ENCODE measurements around the gene TGM6.
A peak's percentile ranks its signal among the peaks of the same experiment; 100 is the strongest.
"Not testable (repeated sequence)": the region's sequence is repeated elsewhere in the genome, so short reads cannot be mapped to it uniquely, and the experiment has no call there.

The TGM6 gene

DNA sequence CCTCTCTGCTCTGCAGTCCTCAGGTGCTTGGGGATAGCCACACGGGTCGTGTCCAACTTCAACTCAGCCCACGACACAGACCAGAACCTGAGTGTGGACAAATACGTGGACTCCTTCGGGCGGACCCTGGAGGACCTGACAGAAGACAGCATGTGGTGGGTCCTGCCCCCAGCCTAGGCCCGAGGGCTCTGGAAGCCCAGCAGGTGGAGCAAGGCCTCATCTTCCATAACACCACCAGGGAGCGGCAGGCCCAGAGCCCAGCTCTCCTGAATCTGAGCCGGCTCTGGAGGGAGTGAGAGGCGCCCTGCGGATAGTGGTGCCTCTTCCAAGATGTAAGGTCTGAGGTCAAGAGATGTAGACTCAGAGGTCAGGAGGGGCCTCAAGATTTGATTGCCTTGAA is 19.6 kb downstream of the TGM6 start:
- no peak for DNase-seq

DNA sequence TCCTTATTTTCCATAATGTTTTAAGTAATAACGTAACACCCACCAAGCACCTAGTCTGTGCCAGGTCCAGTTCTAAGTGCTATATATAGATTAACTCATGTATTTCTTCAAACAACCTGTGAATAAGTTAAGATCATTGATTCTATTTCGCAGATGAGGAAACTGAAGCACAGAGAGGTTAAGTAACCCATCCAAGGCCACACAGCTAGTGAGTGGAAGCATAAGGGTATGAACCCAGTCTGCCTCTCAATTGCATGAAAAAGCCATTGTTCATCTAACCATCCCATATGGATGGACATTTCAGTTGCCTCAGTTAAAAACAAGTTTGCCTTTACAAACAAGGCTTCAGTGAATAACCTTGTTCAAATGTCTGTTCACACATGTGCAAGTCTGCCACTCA is 20.8 kb downstream of the TGM6 start:
- no peak for DNase-seq

DNA sequence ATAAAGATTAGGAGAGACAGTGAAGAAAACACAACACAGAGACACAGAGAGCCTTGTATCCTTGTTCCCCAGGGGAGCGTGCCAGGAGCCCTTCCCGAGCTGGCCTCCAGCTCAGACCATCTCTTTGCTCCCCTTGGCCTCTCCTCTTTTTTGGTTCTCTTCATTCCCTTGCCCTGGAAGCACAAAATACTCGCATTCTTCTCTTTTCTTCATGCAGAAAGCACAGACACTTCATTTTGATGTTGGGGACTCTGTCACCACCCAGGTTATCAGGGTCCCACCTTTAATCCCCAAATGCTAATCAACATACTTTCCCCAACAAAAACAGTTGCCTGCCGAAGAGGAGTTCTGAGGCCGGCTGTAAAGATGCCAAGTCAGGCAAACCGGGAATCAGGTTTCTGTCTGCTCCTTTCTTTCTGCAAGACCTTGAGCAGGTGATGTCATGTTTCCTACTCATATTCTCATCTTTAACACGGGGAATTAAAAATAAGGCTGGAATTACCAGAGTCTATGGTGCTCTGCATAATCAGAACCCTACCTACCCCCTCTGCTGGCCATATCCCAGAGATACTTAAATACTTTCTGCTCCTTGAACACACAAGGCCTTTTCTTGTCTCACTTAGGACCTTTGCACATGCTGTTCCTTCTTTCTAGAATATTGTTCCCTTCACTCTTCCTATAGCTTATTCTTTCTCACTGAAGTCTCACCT is 21.7 kb downstream of the TGM6 start:
- DNase-seq: no peak

DNA sequence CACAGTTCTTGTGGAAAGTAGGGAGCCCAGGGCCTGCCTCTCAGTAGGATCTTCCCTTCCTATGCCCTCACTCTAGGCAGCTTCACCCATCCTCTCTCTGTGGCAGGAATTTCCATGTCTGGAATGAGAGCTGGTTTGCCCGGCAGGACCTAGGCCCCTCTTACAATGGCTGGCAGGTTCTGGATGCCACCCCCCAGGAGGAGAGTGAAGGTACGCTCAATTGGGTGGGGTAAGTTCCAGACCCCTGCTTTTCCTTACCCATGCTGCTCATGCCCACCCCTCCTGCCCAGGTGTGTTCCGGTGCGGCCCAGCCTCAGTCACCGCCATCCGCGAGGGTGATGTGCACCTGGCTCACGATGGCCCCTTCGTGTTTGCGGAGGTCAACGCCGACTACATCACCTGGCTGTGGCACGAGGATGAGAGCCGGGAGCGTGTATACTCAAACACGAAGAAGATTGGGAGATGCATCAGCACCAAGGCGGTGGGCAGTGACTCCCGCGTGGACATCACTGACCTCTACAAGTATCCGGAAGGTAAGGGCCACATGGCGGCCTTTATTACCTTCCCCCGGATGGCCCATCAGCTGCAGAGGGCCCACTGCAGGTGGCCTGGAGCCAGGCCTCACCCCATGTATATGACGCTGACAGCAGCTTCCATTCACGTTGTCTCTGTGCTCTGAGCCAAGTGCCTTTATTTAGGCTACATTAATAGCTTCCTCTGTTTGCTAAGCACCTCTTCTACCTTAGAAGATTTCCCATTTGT is 22.8 kb downstream of the TGM6 start:
- no peak for DNase-seq

DNA sequence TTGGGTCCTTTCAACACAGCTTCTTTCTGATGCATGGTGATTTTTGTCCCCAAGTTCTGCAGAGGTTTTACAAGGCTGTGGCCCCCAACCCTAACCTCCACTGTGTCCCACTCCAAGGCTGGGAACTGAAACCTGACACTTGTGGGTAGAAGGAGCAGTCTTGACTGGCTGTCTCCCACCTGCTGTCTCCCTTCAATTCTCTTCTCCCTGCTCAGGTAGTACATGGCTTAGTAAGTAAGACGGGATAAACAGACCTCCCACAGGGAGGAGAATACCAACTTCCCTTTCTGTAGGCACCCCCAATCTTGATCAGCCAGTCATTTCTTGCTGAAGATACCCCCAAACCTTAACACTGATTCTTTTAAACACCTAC is 25.0 kb downstream of the TGM6 start:
- DNase-seq: no peak

DNA sequence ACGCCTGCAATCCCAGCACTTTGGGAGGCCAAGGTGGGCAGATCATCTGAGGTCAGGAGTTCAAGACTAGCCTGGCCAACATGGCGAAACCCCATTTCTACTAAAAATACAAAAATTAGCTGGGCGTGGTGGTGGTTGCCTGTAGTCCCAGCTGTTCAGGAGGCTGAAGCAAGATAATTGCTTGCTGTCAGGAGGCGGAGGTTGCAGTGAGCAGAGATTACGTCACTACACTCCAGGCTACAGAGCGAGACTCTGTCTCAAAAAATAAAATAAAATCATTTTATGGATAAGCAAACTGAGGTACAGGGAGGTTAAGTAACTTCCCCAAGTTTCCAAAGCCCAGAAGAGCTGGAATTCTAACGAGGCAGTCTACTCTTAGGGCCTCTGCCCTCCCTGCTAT is 26.7 kb downstream of the TGM6 start:
- not testable (repeated sequence) for DNase-seq

DNA sequence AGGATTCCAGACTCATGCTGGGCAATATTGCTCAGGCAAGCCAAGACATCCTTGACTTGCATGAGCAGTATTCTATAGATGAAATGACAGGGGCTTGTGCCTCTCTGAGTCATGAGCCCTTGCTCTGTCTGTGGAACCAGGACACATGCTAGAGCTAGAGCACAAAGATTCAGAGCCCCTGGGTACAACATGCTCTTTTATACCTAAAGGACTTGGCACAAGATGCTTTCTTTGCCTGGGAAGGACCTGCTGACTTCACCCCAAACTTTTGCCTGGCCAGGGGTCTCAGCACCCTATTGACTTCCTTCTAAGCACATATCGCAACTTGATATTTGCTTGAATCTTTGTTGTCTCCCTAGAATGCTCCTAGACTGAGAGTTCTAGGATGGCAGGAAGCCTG is 27.4 kb downstream of the TGM6 start:
- DNase-seq: no peak

DNA sequence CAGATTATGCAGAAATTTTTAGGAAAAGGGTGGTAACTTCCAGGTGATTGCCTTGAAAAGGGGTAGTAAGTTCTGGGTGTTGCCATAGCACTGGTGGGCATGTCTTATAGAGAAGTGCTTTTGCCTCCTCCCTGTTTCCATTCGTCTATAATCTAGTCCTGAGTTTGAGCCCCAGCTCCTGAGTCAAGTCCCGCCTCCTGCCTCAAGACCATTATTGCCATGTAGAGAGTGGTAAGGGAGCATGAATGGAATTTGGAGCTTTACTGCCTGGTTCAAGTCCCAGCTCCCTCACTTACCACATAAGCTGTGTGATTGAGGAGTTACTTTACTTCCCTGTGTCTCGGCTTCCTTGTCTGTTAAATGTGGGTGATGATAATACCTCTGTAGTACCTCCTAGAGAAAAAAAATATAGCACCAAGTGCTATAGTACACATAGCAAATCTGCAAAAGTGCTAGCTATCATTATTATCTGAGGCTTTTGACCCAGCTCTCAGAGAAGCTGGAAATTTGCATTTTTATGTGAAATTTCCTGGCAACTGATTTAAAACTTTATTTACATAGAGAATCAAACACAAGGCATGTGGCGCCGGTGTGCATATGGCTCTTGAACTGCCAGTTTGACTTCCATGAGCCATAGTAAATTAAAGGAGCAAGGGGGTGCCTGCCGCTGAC is 36.0 kb downstream of the TGM6 start:
- no peak for DNase-seq

DNA sequence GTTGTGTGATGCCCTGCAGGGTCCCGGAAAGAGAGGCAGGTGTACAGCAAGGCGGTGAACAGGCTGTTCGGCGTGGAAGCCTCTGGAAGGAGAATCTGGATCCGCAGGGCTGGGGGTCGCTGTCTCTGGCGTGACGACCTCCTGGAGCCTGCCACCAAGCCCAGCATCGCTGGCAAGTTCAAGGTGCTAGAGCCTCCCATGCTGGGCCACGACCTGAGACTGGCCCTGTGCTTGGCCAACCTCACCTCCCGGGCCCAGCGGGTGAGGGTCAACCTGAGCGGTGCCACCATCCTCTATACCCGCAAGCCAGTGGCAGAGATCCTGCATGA is 36.5 kb downstream of the TGM6 start:
- no peak for DNase-seq

DNA sequence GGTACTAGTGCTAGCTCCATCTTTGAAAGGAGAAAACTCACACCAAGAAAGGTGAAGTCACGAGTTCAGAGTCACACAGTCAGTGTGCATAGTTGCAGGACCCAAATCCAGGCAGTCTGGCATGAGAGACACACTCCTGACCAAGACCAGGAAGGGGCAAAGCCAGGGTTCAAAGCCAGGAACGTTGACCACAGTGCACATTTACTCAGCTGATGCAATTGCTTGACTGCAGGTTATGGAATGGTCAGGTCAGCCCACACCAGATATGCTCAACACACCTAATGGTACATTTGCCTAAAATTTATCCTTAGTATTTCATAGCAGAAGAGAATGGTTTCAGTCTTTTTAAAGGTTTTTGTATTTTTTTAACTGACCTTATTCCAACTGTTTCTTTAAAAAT is 37.7 kb downstream of the TGM6 start:
- DNase-seq: no peak

DNA sequence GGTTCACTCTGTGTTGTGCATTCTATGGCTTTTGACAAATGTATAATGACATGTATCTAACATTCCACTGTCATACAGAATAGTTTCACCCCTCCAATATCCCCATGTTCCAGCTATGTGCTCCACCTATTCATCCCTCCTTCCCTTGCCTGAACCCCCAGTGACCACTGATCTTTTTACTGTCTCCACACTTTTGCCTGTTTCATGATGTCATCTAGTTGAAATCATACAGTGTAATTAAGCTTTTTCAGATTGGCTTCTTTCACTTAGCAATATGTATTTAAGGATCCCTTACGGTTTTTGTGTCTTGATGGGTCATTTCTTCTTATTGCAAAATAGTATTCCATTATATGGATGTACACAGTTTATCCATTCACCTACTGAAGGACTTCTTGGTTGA is 39.8 kb downstream of the TGM6 start:
- no peak for DNase-seq

DNA sequence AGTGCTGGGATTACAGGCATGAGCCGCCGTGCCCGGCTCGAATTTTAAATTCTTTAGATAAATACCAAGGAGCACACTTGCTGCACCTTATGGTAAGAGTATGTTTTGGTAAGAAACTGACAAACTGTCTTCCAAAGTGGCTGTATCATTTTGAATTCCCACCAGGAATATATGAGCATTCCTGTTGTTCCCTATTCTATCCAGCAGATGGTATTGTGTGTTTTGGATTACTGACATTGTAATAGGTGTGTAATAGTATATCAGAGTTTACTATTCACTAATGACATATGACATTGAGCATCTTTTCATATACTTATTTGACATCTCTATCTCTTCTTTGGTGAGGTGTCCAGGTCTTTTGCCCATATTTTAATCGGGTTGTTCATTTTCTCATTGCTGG is 40.5 kb downstream of the TGM6 start:
- no peak for DNase-seq

DNA sequence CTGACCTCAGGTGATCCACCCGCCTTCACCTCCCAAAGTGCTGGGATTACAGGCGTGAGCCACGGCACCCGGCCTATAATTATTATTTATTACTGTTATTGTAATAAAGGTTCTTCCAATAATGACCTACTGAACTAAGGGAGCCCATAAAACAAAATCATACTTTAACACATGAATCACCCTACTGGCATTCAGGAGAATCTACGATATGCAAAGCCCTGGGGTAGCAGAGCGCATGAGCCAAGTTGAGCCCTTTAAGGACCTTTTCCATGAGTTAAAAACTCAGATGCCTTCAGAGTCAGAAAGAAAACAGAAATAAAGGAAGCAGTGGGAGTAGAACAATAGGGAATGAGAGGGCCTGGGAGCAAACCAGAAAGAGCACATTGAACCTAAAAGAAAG is 48.4 kb downstream of the TGM6 start:
- DNase-seq: no peak

DNA sequence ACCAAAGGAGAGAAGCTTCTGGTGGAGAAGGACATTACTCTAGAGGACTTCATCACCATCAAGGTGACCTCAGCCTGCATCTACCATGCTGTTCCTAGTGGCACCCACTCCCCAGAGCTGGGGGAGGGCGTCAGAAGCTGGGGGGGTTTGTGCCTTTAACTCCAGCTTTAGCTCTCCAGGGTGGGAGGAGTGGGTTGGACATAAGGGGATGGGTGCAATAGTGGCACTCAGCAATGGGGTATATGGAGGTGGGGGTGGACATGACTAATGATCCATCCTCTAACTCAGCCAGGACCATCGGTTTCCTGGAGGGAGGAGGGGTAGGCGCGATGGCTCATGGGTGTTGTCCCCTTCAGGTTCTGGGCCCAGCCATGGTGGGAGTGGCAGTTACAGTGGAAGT is 49.8 kb downstream of the TGM6 start:
- DNase-seq: no peak

DNA sequence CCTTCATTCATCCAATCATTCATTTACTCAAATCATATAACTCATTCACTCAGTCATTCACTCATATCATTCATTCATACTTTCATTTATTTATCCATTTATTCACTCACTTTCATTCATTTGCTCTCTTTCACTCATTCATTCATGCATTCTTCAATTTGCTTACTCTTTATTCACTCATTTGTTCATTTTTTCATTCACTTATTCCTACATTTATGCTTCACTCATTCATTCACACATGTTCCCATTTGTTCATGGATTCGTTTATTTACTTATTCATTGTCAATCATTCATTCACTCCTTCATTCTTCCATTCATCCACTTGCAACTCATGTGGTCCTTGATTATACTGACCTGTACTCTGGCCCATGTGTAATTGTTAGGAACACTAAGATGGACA is 50.5 kb downstream of the TGM6 start:
- no peak for DNase-seq

DNA sequence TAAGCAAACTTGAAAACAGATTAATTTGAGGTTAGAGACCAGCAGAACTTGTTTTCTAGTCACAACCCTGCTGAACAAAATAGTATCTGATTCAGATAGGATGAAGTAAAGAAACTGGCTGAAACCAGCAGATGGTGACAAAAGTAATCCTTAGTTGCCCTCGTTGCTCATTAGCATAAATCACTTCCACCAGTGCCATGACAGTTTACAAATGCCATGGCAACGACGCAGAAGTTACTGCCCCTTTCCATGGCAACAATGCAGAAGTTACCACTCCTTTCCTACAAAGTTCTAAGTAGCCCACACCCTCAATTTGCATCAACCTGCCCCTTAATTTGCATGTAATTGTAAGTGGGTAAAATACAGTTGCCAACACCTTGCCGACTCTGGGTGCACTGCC is 66.1 kb downstream of the TGM6 start:
- DNase-seq: no peak

DNA sequence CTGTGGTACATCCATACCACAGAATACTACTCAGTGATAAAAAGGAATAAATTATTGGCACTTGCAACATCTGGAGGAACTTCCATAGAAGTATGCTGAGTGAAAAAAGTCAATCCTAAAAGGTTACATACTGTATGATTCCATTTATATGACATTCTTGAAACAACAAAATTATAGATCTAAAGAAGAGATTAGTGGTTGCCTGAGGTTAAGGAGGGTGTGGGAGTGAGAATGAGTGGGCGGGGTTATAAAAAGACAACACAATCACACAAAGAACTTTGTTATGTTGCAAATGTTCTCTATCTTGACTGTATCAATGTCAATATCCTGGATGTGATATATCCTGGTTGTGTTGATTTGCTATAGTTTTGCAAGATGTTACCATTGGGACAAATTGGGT is 68.7 kb downstream of the TGM6 start:
- DNase-seq: no peak

DNA sequence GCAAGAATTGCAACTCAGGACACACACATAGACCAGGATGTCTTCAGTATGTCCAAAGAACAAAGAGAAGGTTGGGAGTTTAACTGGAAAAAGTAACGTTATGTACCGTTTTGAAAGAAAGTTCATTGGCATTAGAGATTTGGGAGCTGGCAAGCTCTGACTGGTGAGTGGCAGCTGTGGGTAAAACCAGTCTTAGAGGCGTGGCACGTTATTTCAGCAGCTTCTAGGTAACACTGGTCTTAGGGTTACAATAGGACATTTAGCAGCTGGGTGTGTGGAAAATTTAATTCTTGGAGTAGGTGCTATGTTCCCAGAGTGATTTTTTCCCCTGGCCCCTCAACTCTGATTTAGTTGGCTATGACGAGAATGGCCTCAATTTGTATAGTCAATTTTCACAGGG is 70.7 kb downstream of the TGM6 start:
- DNase-seq: no peak

DNA sequence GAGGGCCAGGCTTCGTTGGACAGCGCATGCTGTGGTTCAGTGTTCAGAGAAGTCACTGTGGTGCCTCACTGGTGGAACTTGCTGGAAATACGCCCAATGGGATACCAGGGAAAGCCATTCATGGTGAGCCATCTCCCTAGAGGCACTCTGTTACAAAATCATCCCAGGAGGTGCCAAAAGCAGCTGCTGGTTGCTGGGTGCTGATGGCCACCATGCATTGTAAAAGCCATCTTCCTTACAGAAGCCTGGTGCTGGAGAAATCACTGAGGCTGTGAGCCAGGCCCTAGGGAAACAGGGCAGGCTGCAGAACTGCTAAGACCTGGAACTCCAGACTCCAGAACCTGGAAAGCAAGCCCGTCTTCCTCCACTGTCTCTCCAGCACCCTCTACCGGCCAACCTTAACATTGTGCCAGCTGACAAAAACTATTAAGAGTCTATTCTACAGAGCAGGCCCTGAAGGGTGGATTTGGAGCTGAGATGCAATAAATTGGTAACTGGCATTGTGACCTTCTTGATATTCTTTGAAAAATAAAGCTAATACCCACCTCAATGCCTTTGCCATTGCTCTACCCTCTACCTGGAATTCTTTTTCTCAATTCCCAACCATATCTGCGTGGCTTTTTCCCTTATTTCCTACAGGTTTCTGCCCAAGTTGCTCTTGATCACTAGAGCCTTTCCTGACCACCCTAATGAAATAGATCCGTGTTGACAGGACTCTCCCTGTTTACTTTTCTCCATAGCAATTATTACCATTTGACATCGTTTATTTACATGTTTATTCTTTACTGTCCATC is 71.4 kb downstream of the TGM6 start:
- peak in 3 of 4 experiments; percentile 17 to 52 (median 51) for DNase-seq

DNA sequence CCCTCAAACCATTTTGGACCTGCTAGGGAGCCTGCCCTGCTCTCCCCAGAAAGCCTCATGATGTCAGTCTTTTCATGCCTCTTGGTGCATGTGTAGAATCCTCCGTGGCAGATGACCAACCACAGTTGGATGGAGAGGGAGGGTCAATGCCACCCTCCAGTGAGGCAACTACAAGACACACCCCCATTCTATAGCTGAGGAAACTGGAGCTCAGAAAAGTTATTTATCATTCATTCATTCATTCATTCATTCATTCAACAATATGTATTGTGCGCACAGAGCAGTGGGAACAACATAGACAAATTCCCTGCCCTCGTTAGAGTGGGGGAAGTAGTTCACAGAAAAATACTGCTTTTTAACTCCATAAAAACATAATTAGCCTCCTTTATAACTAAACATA is 73.1 kb downstream of the TGM6 start:
- DNase-seq: no peak

DNA sequence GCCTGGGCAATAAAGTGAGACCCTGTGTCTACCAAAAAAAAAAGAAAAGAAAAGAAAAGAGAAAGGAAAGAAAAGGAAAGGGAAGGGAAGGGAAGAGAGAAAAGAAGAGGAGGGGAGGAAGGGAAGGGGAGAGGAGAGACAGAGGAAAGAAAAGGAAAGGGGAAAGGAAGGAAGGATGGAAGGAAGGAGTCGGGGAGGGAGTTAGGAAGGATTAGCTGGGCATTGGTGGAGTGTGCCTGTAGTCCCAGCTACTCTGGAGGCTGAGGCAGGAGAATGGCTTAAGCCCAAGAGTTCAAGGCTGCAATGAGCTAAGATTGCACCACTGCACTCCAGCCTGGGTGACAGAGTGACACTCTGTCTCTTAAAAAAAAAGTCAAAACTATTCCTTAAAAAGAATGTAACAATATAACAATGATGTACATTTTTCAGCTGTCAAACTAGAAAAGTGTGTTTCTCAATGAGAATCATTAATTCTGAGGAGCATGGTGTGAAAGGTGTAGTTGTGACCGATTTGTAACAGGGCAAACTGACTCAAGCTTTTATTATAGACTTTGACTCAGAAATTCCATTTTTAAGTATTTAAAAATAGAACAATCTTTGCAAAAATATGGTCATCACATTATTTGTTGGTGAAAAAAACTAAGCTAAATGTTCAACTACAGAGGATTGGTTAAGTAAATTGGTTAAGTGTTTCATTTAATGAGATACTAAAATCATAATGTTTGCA is 75.2 kb downstream of the TGM6 start:
- no peak for DNase-seq

DNA sequence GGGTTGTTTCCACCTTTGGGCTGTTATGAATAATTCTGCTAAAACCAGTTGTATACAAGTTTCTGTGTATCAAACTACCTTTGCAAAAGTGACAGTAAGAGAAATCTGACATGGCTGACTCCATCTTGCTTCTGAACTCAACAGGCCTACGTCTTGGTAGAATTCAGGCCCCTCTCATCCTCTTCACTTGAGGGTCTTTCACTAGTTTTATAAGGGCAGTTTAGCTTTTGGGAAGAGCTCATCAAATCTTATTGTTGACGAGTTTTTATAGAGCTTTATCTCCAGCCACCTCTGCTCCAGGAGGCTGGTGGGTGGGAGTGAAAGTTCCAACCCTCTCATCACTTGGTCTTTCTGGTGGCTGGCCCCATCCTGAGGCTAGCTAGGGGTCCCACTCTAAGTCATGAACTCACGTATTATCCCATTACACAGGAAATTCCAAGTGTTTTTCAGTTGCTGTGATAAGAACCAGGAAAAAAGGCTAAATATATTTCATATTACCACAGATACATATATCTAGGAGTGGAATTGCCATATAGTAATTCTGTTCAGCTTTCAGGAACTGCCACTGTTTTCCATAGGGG is 78.3 kb downstream of the TGM6 start:
- no peak for DNase-seq
